Measurements from ENCODE around the gene ENTREP3.
A peak's percentile ranks its signal among the peaks of the same experiment; 100 is the strongest.

ENTREP3 gene

DNA sequence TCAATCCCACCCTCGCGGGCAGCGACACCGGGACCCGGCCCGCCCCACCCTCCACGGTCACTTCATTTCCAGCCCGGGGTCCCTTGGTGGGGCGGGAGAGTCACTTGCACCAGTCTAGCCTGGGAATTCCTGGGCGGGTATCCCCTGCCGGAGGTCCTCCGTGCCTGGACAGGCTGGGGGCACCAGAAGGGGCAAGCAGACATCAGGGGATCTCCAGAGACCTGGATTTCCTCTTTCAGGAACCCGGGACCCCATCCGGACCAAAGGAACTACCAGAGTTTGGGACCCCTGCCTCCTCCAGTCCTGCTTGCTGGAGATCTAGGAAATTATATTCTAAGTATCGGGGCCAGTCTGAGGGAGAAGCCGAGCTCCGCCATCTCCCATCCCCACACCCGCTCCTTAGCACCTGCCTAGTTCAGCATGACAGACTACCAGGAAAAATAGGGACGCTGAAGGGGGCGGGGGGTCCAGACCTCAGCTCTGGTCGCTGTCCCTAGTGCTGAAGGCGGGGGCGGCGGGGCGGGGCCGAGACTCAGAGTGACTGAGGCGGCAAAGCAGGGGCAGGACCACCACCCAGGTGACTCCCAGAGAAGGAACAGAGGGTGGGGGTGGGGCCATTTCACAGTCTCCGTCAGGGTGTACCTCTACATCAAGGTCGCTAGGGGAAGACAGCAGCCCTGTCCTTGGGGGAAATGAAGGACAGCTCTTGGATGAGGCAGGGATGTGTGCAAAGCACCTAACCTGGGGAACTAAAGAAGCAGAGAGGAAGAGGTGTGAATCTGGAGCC is 22.8 kb upstream of the ENTREP3 start:
- DNase-seq, result peak; percentile 50 to 51

DNA sequence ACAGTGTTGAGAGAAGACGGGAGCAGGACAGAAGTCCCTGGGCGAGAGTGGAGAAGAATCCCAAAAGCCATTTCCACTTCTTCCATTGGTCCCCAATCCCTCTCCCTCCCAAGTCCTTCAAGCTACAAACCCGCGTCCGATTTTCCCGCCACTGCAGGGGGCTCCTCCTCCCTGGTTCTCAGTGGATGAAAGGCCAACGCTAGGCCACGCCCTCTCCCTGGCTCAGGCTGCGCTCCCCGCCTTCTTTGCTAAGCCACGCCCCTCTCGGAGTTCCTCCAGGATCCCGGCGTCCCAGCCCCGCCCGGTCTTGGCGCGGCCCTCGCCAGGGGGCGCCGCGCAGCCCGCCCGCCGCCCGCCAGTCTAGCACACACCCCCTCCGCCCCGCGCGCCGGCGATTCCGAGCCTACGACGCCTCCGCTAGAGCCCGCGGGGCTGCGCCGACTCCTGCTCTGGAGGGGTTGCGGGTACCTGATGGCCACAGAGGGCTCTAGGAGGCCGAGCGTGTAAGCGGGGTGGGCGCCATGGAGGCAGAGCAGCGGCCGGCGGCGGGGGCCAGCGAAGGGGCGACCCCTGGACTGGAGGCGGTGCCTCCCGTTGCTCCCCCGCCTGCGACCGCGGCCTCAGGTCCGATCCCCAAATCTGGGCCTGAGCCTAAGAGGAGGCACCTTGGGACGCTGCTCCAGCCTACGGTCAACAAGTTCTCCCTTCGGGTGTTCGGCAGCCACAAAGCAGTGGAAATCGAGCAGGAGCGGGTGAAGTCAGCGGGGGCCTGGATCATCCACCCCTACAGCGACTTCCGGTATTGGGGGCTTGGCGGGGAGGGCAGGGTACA is 22.0 kb upstream of the ENTREP3 start, which contains the start of gene HCN3:
Gene HCN3, plus strand, starts transcription at position 394 of the 832 bp plus-strand sequence. Its CDS starts 128 bp downstream, at position 522.
- DNase-seq, result peak; percentile 95 to 96

DNA sequence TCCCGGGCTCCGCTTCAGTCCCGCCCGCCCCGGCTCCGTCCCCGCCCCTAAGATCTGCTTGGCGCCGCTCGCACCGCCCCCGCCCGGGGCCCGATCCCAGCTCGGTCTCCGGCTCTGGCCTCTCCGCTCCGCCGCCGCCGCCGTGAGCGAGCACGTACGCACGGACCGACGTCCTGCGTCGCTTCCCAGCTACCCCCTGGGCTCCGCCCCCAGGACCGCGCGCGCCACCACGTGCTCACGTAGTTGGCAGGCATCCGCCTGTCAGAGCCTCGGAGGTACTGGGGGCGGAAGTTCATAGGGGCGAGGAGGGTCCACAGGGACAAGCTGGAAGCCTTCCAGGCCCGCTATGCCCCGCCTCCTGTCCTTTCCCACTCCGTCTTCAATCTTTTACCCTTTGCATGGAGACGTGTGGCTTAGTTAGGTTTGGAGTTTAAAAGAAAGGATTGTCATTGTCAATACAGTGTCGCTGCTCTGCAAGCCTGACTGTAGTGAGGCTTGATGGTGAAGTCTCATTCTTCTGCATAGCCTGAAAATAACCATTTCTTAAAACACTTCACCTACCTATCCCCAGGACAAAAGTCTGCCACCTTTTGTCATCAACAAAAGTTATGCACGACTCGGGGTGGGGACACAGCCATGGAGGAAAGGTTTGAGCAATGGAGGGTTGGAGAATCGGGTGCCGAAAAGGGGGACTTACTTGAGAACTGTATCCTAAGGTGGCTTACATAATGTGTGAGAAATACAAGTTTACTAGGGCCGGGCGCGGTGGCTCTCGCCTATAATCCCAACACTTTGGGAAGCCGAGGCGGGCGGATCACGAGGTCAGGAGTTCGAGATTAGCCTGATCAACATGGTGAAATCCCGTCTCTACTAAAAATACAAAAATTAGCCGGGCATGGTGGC is 18.3 kb upstream of the ENTREP3 start, which contains the start of gene CLK2:
Gene CLK2, minus strand, starts transcription at position 162 of the 903 bp plus-strand sequence. CDS start 2,527 bp downstream, outside the sequence.
- peak; percentile 95 to 96 for DNase-seq

DNA sequence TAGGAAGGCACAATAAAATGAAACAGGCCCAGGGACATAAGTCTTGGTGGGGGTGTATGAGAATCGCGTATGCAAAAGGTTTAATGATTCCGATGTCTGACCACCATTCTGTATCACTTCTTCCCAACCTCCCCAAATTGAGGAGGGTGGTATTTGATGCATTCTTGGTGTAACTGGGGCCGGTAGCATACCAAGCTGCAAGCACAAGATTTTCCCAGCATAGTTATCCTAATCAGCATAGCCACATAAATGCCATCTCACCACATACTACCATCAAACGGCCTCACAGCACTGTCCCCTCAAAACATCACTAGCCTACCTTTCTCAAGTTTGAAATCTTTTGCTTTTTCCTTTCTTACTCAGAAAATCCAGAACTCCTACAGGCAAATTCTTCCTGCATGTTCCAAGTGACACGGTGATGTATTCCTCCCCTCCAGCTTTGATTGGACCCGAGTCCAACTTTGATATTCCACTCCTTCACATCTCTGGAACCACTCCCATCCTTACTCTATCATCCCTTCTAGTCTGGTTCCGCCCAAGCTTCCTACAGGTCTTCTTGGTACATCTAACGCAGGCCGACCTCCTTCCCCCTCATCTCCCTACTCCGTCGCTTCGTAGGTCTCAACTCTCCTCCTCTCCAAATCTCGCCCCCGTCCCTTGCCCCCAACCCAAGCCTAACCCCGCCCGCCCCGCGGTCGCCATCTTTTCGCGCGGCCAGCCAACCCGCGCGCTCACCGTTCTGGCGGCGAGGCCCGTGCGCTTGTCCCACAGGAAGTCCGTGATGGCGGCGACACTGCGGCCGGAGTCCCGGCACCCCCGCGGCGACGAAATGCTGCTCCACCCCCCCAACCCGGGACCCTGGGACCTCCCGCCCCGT is 17.4 kb upstream of the ENTREP3 start:
- peak; percentile 43 to 51 for DNase-seq

DNA sequence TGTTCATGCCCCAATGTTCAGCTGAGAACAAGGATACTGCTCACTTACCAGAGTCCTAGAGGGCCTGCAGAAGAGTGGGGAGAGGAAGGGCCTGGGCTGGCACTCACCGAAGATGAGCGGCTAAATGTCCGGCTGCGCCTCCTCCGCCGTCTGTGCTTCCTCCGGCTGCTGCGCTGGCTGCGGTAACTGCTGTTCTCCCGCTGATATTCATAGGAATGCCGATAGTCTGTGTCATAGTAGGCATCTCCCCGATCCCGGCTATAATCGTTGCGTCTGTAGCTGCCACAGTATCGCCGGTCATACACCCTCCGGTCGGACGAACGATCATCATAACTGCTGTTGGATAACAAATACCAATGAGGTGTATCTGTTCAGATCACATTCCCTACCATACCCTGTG is 14.1 kb upstream of the ENTREP3 start:
- DNase-seq, result no peak

DNA sequence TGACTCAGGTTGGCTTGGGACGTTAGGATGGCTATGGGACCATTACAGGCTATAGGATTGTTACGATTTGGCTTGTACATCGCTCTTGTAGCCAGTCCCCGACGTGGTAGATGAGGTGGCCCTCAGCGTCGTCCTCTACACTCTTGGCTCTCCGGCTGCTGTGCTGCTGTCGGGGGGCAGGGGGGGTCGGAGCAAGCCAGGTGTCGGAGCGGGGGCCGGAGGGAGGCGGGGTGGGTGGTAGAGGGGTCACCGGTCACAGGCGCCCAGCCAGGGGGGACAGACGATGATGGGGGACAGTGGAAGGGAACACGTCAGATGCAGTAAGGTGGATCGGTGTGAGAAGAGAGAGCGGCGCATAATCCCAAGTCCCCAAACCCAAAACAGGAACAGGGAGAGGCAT is 13.3 kb upstream of the ENTREP3 start:
- DNase-seq, result no peak

DNA sequence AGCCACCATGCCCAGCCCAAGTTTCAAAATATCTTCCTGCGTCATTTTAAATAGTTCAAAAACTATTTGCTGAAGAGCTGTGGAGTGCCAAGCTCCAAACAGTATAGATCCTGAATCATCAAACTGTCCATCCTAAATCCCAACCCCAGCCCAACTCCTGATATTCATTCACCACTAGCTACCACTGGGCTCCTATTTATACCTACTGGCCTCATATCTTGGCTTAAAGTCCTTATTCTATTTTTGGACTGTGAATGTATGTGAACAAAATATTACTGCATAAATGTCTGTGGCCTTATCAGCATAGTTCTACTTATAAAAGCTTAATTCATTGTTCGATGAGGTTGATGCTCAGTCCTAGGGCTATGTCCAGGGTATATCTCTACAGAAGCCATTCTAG is 12.1 kb upstream of the ENTREP3 start:
- DNase-seq, result no peak

DNA sequence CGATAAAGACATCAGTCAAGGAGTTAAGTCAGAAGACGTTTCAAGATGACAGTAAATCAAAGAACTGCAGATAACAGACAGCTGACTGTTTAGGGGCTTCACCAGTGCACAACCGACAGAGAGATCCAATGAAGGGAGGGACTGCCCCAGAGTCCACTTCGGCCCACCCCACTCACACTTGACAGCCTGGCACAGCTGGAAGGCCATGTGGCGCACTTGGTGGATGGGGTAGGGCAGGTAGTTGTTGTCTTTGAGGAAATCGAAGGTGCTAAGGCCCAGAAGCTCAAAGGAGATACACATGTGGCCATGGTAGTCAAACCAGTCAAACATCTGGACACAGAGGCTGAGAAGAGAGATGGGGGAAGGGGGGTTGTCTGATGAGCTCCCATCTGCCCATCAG is 11.3 kb upstream of the ENTREP3 start:
- DNase-seq, result no peak

DNA sequence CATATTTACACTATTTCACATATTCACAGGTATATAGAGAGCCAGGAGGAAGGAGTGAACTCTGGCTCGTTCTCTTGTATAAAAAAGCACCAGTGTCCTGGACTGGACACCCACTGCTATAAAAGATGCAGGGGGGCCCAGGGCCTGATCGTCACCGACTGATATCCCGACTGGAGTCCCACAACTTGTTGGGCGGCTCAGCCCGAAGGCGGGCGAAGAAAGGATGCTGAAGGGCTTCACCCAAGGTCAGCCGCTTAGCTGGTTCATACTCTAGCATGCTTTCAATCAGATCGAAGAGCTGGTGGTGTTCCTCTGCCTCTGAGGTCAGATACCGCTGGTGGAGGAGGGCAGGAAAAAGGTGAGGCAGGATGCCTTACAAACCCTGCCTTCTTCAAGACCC is 7.8 kb upstream of the ENTREP3 start:
- no peak for DNase-seq

DNA sequence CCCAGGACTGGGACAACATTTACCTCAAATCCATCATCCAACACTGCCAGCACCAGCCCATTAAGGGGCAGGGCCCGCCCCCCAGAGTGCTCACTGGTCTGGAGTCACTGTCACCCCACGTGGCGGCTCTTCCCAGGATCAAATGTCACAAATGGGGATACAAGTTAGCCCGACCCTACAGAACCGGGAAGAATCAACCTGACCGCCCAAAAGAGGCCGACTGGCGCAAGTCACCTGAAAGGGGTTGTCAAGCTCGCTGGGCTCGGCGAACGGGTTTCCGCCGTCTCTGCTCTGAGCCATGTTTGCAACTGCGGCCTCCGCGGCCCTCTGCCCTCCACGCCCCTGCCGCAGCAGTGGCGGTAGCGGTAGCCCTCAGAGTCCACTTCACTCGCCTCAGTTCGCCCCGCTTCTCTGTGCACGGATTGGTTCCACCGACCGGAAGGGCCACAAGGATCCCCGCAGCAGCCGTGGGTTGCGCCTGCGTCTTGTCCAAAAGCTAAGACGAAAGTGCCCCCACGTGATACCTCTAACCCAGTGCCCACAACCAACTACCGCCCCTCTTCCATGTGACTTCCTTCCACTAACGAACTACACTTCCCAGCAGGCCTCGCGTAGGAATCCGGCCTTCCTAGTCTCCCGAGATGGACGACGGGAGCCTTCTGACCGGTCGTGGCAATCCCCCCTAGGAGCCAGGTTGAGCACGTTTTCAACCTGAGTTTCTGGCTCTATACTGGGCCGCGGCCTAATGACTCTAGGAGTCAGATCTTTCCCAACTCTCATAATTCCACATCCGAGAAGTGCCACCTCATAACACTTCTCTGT is 6.8 kb upstream of the ENTREP3 start, which contains the start of gene SCAMP3:
Gene SCAMP3, minus strand, starts transcription at position 509 of the 822 bp plus-strand sequence. Its CDS starts 209 bp downstream, at position 300.
- peak; percentile 98 to 99 for DNase-seq

DNA sequence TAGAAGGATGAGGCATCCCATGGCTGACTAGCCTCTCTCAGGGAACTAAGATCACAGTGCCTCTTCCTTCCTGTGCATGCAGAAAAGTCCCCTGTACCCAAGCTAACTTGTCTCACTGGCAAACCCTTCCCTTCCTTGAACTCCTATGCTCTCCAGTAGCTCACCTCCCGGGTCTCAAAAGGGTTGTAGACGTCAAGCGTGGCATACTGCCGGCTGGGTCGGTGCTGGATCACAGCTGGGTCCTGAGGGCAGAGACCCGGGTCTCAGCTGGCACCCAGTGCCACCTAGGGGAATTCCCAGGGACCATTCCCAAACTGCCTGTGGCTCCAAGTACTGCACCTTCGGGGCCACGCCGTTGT is 6.2 kb upstream of the ENTREP3 start:
- peak; percentile 38 to 53 for DNase-seq

DNA sequence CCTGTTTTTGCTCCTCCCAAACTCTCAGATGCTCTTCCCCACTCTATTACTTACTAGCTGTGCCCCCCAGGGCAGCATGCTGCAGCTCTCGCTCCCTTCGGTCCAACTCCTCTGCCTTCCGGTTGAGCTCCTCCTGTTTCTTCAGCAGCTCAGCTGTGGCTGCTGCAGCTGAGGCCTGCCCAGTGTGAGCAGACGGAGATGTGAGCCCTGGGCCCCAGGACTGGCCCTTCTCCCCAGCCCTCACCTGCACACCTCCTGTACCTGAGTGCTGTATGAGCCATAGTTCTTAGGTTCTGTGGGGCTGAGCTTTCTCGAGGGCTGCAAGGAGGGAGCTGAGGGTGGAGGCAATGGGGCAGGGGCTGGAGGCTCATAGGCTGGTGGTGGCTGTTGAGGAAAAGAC is 5.0 kb upstream of the ENTREP3 start:
- DNase-seq, result no peak

DNA sequence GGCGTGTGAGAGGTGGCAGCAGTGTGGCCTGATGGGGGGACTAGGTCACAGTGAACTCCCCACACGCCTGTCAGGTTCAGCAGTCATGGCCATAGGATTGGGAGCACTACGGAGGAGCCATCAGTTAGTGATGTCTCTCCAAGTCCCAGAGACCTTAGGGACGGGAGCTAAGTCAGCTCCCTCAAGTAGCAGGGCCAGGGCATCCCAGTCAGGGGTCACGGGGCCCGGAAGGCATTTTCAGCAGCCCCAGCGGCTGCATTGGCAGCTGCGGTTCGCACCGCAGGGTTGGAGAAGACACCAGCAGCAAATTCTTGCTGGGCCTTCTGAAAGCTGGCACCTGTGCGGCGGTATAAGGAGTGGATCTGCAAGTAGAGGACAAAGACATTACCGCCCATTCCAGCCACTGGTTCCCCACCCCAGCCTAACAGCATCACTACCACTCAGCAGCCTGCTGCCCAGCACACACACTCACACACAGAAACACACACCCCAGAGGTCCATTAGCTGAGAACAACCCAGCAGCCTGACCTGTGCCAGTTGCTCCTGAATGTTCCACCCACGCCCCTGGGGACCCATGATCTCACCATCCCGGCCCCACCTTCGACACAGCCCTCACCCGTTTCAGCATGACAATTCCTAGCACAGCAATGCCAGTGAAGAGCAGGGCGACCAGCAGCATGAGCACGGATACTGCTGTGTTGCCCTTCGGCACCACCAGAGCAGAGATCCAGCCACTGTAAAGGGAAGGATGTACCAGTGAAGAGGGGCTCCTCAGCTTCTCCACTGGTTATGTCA is 972 bp upstream of the ENTREP3 start:
- DNase-seq, result no peak

DNA sequence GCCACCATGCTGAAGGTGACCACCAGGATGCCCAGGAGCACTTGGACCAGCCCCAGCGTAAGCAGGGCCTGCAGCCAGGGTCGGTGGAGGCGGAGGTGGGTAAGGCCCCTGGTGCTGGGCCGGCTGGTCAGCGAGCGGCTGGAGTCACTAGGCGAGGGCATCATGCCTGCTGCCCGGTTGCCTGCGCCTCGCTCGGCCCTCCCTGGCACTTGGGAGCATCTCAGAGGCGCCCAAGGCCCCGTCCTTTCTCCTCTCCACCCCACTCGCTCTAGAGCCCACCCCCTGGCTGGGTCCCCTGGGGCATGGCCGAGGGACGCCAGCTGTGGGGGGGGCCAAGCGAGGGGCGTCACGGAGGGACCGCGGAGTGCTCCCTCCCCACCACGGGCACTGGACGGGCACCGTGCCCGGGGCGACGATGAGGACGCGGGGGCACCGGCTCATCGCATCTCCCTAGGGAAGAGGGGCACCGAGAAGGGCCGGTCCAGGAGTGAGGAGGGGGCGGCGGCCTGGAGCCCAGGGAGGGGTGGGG is 505 bp downstream of the ENTREP3 start:
- no peak for DNase-seq

DNA sequence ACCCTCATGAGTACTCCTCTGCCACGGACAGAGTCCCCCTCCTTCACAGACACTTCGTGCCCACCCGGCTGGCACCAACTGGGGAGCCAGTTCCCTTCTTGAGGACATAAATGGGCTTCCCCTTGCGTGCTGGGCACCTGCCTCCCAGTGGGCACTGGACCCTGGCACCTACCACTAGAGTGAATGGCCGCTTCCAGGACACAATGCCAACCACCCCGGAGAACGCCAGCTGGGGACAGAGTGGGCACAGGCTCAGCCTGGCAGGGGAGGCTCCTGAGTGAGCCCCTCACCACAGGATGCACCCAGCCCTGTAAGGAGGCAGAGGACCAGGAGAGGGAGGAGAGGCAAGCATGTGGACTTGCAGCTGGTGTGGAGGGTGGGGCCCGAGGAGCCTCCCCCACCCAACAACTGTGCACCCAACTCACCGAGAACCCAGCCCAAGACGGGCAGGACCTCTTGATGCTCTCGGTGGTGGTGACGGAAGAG is 1.0 kb downstream of the ENTREP3 start:
- DNase-seq, result no peak

DNA sequence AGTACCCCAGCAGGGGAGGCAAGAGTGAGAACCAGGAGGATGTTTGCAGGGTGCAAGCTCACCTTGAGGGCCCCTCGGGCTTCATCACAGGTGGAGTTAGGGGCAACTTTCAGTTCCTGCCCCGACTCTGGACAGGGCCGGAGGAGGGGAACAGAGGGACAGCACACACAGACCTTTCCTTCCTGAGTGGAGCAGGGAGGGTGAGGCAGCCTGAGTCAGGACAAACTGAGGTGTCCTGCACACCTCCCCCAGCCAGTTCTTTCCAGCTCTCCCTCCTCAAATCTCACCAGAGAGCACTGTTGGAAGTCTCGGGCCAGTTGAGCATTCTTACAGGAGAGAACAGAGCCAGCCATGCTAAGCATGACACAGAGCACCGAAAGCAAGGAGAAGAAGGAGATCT is 1.5 kb downstream of the ENTREP3 start:
- no peak for DNase-seq

DNA sequence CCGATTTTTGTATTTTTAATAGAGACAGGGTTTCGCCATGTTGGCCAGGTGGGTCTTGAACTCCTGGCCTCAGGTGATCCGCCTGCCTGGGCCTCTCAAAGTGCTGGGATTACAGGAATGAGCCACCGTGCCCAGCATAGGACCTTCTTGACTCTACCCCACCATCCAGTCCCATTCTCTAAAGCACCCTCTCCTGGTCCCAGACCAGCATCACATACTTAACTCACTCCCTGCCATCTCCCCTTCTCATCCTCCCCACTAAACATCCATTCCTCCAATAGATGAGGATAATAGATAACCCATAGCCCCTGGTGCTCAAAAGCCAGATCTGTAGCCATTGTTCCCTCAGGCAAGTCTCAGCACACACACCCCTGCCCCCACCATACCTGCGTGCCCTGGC is 2.1 kb downstream of the ENTREP3 start:
- DNase-seq, result peak; percentile 23 to 26

DNA sequence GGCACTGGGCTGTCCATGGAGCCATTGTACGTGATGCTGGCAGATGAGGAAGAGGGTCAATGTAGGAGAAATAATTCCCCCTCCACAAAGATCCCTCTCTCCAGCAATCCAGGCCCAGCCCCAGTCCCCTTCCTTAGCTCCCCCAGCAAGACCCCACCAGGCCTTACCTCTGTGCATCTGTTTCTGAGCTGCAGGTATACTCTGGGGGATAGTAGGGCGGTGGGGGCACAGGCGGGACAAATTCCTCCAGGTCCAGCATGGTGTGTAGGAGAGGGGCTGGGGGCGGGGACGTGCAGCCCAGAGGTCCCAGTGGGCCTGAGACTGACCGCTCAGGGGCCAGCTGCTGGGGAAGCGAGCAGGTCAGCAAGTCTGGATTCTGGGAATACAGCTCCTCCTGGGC is 3.7 kb downstream of the ENTREP3 start:
- no peak for DNase-seq

Data from Kasumi-1 (cell line).